Lower lobe of right lung (tissue), 2 donors: ENCODE results near the gene ZNF500. TPM values are rescaled to one million over a fixed set of nuclear protein-coding genes. Genes with fewer than 3 reads are reported as not detected.

ENCODE experiments used
- ATAC-seq, 2 donors: fragments of 200-7000 bp; cut with Tn5 transposase; one replicate each; pipeline ENCODE4 v1.9.1; 2020 to 2022; ENCODE audit warnings: mild to moderate bottlenecking in 2 of 2, moderate library complexity in 2 of 2
- DNase-seq: peaks from one replicate; pipeline ENCODE4 v3.0.0-alpha.2; 2020
- H3K27ac ChIP-seq: fragments of 200-600 bp; one replicate; pipeline ENCODE4 v1.8.0; 2022
- H3K27me3 ChIP-seq: fragments of 200-600 bp; one replicate; pipeline ENCODE4 v1.8.0; 2022; ENCODE audit warnings: low read depth
- H3K36me3 ChIP-seq: fragments of 200-600 bp; one replicate; pipeline ENCODE4 v1.8.0; 2022; ENCODE audit warnings: mild to moderate bottlenecking
- H3K4me1 ChIP-seq: fragments of 200-600 bp; one replicate; pipeline ENCODE4 v1.8.0; 2022
- H3K4me3 ChIP-seq: fragments of 200-600 bp; one replicate; pipeline ENCODE4 v1.8.0; 2022; ENCODE audit warnings: mild to moderate bottlenecking
- H3K9me3 ChIP-seq: fragments of 200-600 bp; one replicate; pipeline ENCODE4 v1.8.0; 2022
- intact Hi-C: fragments of 100-400 bp; cut with DNase I; formaldehyde crosslinking; loops from one replicate; pipeline ENCODE4 v1.11.0; 2022
- total RNA-seq: library from RNA; stranded (reverse); fragmentation: NEBNext Ultra II Directional; extraction: Animal tissue kit (Norgen Biotek cat#: 25700); gene quantifications from one replicate; pipeline ENCODE4 v1.2.1, GENCODE V29; 2021
- TF ChIP-seq, protein P1 (sequence below): fragments of 200-600 bp; IDR thresholded peaks from one replicate; pipeline ENCODE4 v1.8.0; 2022; ENCODE audit warnings: antibody characterized with exemption, mild to moderate bottlenecking
- donor health status: DM: no; HTN: yes; CAD: no; lungs with severe emphysema.

Gene ZNF500
- total RNA-seq, 1 donor from 2014 or later = 13.4 TPM

DNA sequence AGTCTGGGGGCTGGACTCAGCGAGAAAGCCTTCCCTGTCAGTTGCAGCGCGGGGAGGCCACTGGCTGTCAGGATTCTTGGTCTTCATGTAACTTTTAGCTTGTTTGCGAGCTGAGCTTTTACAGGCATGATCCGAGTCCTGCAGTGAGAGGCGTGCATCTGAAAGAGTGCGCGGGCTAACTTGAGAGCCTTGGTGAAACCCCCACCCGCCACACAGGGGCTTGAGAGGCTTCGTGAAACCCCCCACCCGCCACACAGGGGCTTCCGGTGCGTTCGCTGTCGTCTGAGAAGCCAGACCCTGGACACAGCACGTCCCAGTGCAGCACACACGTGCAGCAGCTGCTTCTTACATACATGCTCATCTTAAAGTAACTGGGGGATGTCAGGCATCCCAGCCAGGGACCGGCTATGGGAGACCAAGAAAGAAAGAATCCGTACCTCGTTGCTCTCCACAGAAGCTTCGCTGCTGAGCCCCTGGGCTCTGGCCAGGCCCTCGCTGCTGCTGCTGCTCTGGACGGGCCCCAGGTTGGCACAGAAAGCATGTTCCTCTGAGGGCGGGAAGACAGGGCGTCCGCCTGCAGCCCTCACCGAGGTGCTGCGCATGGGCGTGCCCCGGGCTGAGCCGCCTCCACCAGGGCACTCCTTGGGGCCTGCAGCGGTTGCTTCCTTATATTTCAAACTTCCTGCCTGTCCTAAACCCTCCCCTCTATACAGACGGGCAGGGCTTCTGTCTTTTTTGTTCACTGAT, 65.8 kb downstream of the ZNF500 start:
- no peak for ATAC-seq
- Histone ChIP-seq H3K36me3 (peaks cover 91% of the 10 kb centered on the region), H3K27me3 (no peaks in the 10 kb centered on the region), H3K4me1 (no peaks in the 10 kb centered on the region), H3K9me3 (no peaks in the 10 kb centered on the region), H3K4me3 (no peak overlapping the region), H3K27ac (no peak overlapping the region)
- DNase-seq = no peak
- intact Hi-C loops = no loop called here
- TF ChIP-seq, protein P1, sequence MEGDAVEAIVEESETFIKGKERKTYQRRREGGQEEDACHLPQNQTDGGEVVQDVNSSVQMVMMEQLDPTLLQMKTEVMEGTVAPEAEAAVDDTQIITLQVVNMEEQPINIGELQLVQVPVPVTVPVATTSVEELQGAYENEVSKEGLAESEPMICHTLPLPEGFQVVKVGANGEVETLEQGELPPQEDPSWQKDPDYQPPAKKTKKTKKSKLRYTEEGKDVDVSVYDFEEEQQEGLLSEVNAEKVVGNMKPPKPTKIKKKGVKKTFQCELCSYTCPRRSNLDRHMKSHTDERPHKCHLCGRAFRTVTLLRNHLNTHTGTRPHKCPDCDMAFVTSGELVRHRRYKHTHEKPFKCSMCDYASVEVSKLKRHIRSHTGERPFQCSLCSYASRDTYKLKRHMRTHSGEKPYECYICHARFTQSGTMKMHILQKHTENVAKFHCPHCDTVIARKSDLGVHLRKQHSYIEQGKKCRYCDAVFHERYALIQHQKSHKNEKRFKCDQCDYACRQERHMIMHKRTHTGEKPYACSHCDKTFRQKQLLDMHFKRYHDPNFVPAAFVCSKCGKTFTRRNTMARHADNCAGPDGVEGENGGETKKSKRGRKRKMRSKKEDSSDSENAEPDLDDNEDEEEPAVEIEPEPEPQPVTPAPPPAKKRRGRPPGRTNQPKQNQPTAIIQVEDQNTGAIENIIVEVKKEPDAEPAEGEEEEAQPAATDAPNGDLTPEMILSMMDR = no peak

- Histone ChIP-seq H3K4me1 (peaks cover under 1% of the 10 kb centered on the region), H3K27me3 (no peaks in the 10 kb centered on the region), H3K4me3 (no peak overlapping the region), H3K36me3 (peaks cover 93% of the 10 kb centered on the region), H3K9me3 (no peaks in the 10 kb centered on the region), H3K27ac (no peak overlapping the region)
- TF ChIP-seq, protein P1 = no peak
- DNase-seq (no peak), ATAC-seq (no peak)
- intact Hi-C loops = no loop called here
Measured at GRCh38 chr16:4700380-4700996, 66.5 kb downstream of the ZNF500 start.

GRCh38 chr16:4699046-4699556, 67.9 kb downstream of the ZNF500 start:
- Histone ChIP-seq H3K36me3 (peaks cover 86% of the 10 kb centered on the region), H3K4me1 (peaks cover 11% of the 10 kb centered on the region)

GRCh38 chr16:4698321-4699045, 68.5 kb downstream of the ZNF500 start:
- H3K36me3 ChIP-seq = peaks cover 79% of the 10 kb centered on the region
- TF ChIP-seq, protein P1 = no peak
- no peaks in the 10 kb centered on the region for H3K9me3 ChIP-seq
- ATAC-seq (no peak), DNase-seq (no peak)
- intact Hi-C loops = no loop called here
- H3K4me3 ChIP-seq = no peak overlapping the region
- H3K27me3 ChIP-seq = no peaks in the 10 kb centered on the region
- H3K27ac ChIP-seq = no peak overlapping the region
- H3K4me1 ChIP-seq = peaks cover 11% of the 10 kb centered on the region

More at GRCh38 chr16:4699046-4699556, 67.9 kb downstream of the ZNF500 start:
- intact Hi-C loops = no loop called here
- Histone ChIP-seq H3K27me3 (no peaks in the 10 kb centered on the region), H3K4me3 (no peak overlapping the region), H3K9me3 (no peaks in the 10 kb centered on the region), H3K27ac (no peak overlapping the region)
- DNase-seq (no peak), ATAC-seq (no peak)
- TF ChIP-seq, protein P1 = no peak

Other genes starting within 250 kb of the ZNF500 start
- 21.1 TPM for gene CDIP1, start 228.4 kb downstream of the ZNF500 start, total RNA-seq
- gene C16orf96, start 210.8 kb downstream of the ZNF500 start, total RNA-seq = 0.21 TPM
- 30.2 TPM for gene UBALD1, start 152.3 kb downstream of the ZNF500 start, total RNA-seq
- 75.7 TPM for gene MGRN1, start 142.3 kb downstream of the ZNF500 start, total RNA-seq
- gene NUDT16L1, start 73.6 kb downstream of the ZNF500 start, total RNA-seq = 27.3 TPM
- 20.6 TPM for gene ANKS3, start 32.9 kb downstream of the ZNF500 start, total RNA-seq
- 3.4 TPM for gene DNAAF8, start 32.6 kb downstream of the ZNF500 start, total RNA-seq
- gene SEPTIN12, start 21.2 kb upstream of the ZNF500 start, total RNA-seq = not detected
- 27.7 TPM for gene SMIM22, start 28.2 kb upstream of the ZNF500 start, total RNA-seq
- 24.9 TPM for gene ROGDI, start 35.5 kb upstream of the ZNF500 start, total RNA-seq
- 89.3 TPM for gene GLYR1, start 80.1 kb upstream of the ZNF500 start, total RNA-seq
- gene UBN1, start 80.3 kb upstream of the ZNF500 start, total RNA-seq = 36.1 TPM
- gene PPL, start 170.0 kb upstream of the ZNF500 start, total RNA-seq = 60.5 TPM
- gene SEC14L5, start 191.2 kb upstream of the ZNF500 start, total RNA-seq = 0.41 TPM